ENCODE measurements around the gene GNAT3.

Gene GNAT3

DNA sequence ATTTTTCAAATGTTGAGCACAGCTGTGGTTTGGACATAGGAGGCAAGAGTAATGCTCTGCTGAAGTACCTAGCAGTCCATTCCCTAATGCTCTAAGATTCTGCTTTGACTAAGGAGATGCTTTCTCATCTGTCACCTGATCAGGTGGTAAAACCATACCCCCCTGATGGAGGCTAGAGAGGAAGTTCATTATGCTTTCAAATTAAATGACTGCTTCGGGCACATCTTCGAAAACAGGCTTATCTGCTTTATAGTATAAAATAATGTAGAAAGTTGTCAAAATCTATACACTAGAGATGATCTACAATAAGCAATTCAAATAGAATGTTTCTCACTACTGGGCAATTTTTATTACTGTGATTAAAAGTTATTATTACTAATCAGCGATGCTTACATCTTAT lies at the start of gene GNAT3:
TSS of gene GNAT3 (minus strand) at position 101 of the 400 bp plus-strand sequence. CDS start 138 bp downstream, outside the sequence.
- DNase-seq = no peak

- no peak for DNase-seq
Measured at GRCh38 chr7:80558116-80558515, 46.3 kb upstream of the GNAT3 start.

DNA sequence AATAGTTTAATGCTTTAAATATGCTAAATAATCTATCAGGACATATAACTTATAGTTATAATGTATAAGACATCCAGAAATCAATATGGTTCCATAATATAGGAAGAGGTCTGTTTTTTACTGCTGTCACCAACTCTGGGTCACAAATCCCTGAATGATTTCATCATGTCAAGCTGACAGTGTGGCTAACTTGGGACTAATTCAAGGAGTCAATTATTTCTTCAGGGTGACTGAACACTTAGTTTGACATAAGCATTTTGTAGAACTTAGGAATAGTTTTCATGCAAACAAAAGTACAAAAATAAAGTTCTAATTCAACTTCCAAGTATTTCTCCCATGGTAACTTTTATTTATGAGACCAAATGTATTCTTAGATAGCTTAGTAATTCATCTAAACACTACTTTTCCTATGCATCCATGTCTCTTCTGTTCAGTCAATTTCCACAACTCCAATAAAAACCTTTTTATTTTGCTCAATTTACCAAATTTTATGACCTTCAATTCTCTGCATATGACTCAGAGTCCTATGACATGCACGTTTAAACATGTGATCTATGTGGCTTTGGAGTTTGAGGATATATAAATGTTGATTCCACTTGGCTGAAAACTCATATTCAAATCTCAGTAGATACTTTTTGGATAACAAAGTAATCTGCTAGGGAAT lies 40.3 kb upstream of the GNAT3 start:
- DNase-seq = no peak

- DNase-seq = no peak
Measured at GRCh38 chr7:80550005-80550404, 38.1 kb upstream of the GNAT3 start.

DNA sequence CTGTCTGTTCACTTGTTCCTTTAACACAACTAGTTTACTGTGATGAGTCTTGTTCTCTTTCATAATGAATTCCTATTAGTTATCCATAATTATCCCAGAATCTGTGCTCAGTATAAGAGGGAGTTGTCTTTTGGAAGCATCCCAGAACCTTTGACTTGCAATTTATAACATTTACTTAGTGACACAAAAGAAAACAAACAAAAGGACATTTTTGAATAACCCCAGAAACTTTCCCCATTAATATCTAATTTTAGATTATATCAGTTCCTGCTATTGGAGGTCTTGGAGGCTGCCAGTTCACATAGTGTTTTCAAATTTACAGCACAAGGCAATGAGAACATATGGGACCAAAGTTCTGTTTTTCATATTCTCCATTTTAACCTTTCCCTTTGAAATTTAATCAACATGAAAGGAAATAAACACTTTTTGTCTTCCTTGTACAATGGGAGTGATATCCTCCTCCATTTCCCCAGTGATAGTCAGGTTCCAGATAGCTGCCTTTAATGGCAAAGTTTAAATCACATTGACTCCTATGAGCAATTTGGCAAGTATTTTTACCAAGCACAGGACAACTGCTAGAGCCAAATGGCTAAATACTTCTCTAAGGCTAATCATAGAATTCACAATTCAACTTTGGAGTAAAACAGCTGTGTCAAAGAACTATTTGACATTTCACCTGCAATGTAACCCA lies 37.1 kb upstream of the GNAT3 start:
- no peak for DNase-seq

GRCh38 chr7:80542398-80542797 lies 30.5 kb upstream of the GNAT3 start:
- no peak for DNase-seq

DNA sequence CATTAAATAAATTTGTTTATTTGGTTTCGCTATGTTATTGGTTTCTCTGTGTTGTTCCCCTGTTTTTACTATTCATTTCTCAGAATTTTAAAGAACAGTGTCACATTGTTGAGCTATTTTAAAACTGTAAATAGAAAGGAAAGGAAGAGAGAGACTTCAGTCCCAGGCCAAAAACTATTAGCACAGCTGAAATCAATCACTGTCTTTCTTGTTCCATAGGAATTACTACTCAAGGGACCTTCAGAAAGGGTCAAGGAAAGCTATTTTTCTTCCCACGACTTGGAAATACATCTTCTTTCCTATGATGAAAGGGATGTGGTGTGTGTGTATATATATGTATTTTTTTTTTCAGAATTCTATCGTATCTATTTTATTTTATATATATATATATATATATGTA lies 29.0 kb upstream of the GNAT3 start:
- no peak for DNase-seq

DNA sequence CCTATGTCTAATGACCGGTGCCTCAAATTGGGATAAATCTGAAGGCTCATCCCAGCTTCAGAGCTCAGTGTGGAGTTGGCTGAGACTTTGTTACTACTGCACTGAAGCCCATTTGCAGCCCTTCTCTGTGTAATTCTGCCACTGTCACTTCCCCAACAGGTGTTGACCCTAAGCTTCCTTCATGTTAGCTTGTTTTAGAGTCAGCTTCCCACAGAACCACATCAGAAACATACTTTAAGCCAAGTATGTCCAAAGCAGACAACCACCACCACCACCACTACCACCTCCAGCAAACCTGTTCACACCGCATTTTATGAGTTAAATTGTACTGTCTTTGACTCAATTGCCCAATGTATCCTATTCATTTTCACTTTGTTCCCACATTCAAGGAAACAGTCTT lies 25.2 kb upstream of the GNAT3 start:
- no peak for DNase-seq

DNA sequence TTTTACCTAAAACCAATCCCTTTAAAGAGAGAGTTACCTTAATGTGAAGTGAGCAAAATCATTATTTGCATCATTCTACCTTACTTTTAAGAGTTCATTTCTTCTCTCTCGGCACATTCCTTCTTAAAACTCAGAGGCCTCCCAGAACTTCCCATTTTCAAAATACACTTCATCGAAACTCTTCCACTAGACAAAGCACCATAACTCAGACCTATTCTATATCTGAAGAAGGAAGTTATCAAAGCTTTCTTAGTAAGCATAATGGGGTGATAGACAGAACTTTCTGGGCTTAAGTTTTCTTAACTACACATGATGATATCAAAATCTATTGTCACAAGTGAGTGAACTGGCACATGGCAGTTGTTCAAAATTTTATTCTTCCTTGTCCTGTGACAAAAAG lies 24.6 kb upstream of the GNAT3 start:
- no peak for DNase-seq

GRCh38 chr7:80533287-80533686 lies 21.4 kb upstream of the GNAT3 start:
- DNase-seq = no peak

GRCh38 chr7:80532153-80532552 lies 20.3 kb upstream of the GNAT3 start:
- no peak for DNase-seq

DNA sequence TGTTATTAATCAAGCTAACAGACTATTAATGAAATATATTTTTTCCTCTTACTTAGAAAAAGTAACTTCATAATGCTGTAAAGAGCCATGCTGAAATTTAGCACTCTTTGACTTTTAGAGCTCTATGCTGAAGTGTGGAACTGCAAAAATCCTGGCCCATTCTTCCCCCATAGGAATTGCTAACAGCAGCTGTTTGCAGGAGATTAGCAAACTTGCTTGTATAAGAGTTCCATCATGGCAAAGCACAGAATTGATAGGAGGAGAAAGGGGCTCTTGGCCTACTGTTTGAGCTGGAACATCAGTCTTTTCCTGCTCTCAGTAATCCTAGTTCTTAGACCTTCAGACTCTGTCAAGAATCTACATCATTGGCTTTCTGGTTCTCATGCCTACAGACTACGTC lies 18.3 kb upstream of the GNAT3 start:
- DNase-seq = no peak

GRCh38 chr7:80529362-80529761 lies 17.5 kb upstream of the GNAT3 start:
- DNase-seq = no peak

DNA sequence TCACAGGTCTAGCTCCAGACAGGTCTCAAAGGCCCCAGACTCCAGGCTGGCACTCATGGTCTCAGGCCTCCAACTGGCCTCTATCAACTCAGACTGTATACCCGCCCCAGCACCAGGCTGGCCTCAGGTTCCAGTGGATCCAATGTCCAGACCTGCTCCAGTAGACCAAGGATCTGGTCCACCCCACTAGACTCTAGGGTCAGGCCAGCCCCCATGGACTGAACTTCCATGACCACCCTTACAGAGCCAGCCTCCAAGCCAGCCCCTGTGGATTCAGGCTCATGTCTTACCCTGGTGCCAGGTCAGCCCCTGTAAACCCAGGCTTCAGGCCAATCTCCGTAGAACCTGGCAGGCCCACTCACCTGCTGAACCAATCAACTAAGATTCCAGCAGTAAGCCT lies 16.8 kb upstream of the GNAT3 start:
- DNase-seq = no peak

- no peak for DNase-seq
Measured at GRCh38 chr7:80526472-80526871, 14.6 kb upstream of the GNAT3 start.

- no peak for DNase-seq
Measured at GRCh38 chr7:80524693-80525092, 12.8 kb upstream of the GNAT3 start.

DNA sequence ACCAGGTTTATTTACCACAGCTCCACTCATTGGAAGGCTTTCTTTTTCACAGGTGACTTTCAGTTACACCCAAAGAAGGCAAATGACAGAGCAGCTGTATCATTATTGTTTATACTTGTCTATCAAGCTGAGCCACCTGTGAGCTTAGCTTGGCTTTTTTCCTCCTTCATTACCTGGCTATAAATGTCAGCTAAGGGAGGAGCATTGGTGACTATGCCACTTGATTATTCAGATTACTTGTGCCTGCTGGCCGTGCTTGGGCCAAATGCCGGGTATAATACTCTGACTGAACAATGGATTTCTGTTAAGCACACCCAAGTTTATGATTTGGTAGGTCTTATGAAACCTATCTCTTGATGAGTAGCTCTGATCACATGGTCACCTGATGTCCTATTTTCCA lies 9.9 kb upstream of the GNAT3 start:
- no peak for DNase-seq

DNA sequence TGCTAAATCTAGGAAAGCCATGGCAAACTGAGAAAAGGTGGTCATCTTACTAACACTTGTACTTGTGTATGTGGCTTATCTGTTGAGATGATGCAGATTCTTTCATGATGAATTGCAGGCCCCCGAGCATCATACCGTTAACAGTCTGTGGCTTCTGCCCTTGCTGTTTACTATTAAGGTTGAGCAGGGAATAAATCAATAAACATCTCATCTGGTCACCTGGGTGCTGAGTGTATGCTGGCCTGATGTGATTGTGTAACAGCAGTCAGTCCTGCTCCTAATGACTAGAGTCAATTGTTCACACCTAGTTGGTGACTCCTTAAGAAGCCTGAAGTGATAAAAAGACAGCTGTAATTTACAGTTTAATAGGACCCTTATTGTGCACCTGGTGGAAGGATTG lies 8.3 kb upstream of the GNAT3 start:
- DNase-seq = no peak

GRCh38 chr7:80517282-80517747 lies 5.5 kb upstream of the GNAT3 start:
- DNase-seq = no peak

DNA sequence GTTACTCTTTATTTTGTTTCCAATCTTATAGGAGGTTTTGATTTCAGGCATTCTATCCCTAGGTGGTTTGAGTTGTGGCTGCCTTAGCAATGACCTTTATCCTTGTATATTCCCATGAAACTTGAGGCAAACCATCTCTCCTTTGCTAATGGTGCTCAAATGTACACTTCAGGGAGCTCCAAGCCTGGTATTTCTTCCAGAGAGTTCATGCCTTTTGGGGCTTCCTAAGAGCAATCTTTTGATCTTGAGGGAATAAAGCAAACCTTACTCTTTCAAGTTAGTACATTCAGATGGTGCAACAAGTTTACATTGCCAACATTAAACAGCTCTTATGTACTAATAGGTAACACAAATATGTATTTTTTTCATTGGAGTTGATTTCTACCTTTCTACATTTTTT lies 3.4 kb upstream of the GNAT3 start:
- DNase-seq = no peak

DNA sequence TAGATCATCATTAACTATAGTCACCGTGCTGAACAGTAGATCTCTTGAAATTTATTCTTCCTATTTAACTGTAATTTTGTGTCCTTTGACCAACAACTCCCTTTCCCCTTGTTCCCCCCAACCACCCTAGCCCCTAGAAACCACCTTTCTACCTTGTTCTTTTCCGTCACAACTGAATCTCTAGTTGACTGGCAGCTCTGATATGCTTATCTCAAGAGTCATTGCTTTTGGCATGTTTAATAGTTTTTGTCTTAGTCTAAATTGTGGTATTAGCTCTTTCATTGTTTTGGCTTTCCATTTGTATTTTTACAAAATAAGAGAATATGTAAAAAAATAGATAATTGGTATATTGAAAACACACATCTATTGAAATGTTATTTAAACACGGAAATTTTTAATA lies 1.8 kb downstream of the GNAT3 start:
- DNase-seq = no peak

- DNase-seq = no peak
Measured at GRCh38 chr7:80508440-80508839, 3.4 kb downstream of the GNAT3 start.

DNA sequence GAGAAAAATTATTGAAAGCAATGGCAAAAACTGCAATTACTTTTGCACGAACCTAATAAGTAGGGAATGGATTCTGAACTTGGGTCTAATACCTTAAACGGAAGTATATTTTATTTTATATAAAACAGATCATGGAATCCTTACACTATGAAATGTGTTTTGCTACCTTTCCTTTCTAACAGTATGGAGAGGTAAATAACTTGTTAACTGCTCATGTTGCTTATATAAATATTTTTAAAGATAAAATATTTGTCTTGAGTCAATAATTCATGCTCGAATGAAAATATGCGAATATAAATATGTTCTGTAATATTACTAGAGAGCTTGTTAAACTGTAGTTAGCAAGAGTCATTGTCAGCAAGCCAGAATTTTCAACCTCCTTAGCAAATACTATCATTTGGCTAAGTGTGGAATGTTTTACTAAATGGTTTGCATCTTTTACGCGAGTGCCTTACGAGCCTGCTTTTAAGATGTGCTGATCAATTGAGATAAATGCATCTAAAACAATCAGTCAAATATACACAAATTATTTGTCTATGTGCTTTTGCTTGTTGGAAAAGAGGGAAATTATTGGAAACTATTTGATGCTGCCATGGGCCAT lies 5.9 kb downstream of the GNAT3 start:
- DNase-seq = no peak

GRCh38 chr7:80500325-80500724 lies 11.5 kb downstream of the GNAT3 start:
- no peak for DNase-seq

Data from CD4-positive, alpha-beta T cell treated with Interleukin-6 for 4 hours (primary cell).